ENCODE data around the gene HTR5A.

The HTR5A gene

GRCh38 chr7:155054761-155055160, 15.4 kb upstream of the HTR5A start:
- no peak overlapping the region for H3K4me3 ChIP-seq (ENCODE audit: low read depth, low read length)
- no peaks in the 10 kb centered on the region for H3K36me3 ChIP-seq (ENCODE audit: control insufficient read depth, insufficient read depth, low read length)
- no peaks in the 10 kb centered on the region for H3K4me1 ChIP-seq (ENCODE audit: control insufficient read depth, insufficient read depth, low read length)
- no peak overlapping the region for H3K27ac ChIP-seq (ENCODE audit: low read depth, low read length)
- H3K9me3 ChIP-seq (ENCODE audit: control insufficient read depth, insufficient read depth, low read length): no peaks in the 10 kb centered on the region
- H3K27me3 ChIP-seq (ENCODE audit: control insufficient read depth, insufficient read depth, low read length): no peaks in the 10 kb centered on the region
- no peak overlapping the region for H3K9ac ChIP-seq (ENCODE audit: low read depth, low read length)

GRCh38 chr7:155057076-155057475, 13.0 kb upstream of the HTR5A start:
- Histone ChIP-seq H3K4me3 (ENCODE audit: low read depth, low read length) (no peak overlapping the region), H3K4me1 (ENCODE audit: control insufficient read depth, insufficient read depth, low read length) (no peaks in the 10 kb centered on the region), H3K27ac (ENCODE audit: low read depth, low read length) (no peak overlapping the region), H3K9me3 (ENCODE audit: control insufficient read depth, insufficient read depth, low read length) (no peaks in the 10 kb centered on the region), H3K27me3 (ENCODE audit: control insufficient read depth, insufficient read depth, low read length) (no peaks in the 10 kb centered on the region), H3K36me3 (ENCODE audit: control insufficient read depth, insufficient read depth, low read length) (no peaks in the 10 kb centered on the region), H3K9ac (ENCODE audit: low read depth, low read length) (no peak overlapping the region)

GRCh38 chr7:155058896-155059295, 11.2 kb upstream of the HTR5A start:
- H3K4me3 ChIP-seq (ENCODE audit: low read depth, low read length): no peak overlapping the region

GRCh38 chr7:155059703-155060102, 10.4 kb upstream of the HTR5A start:
- no peaks in the 10 kb centered on the region for H3K4me1 ChIP-seq (ENCODE audit: control insufficient read depth, insufficient read depth, low read length)
- H3K9ac ChIP-seq (ENCODE audit: low read depth, low read length): no peak overlapping the region
- no peaks in the 10 kb centered on the region for H3K9me3 ChIP-seq (ENCODE audit: control insufficient read depth, insufficient read depth, low read length)
- no peak overlapping the region for H3K4me3 ChIP-seq (ENCODE audit: low read depth, low read length)
- no peaks in the 10 kb centered on the region for H3K36me3 ChIP-seq (ENCODE audit: control insufficient read depth, insufficient read depth, low read length)
- no peaks in the 10 kb centered on the region for H3K27me3 ChIP-seq (ENCODE audit: control insufficient read depth, insufficient read depth, low read length)
- H3K27ac ChIP-seq (ENCODE audit: low read depth, low read length): no peak overlapping the region

More at GRCh38 chr7:155058896-155059295, 11.2 kb upstream of the HTR5A start:
- no peak overlapping the region for H3K9ac ChIP-seq (ENCODE audit: low read depth, low read length)
- no peaks in the 10 kb centered on the region for H3K27me3 ChIP-seq (ENCODE audit: control insufficient read depth, insufficient read depth, low read length)
- no peaks in the 10 kb centered on the region for H3K36me3 ChIP-seq (ENCODE audit: control insufficient read depth, insufficient read depth, low read length)
- no peaks in the 10 kb centered on the region for H3K4me1 ChIP-seq (ENCODE audit: control insufficient read depth, insufficient read depth, low read length)
- no peaks in the 10 kb centered on the region for H3K9me3 ChIP-seq (ENCODE audit: control insufficient read depth, insufficient read depth, low read length)
- H3K27ac ChIP-seq (ENCODE audit: low read depth, low read length): no peak overlapping the region

- no peak overlapping the region for H3K9ac ChIP-seq (ENCODE audit: low read depth, low read length)
- no peaks in the 10 kb centered on the region for H3K36me3 ChIP-seq (ENCODE audit: control insufficient read depth, insufficient read depth, low read length)
- H3K4me3 ChIP-seq (ENCODE audit: low read depth, low read length): no peak overlapping the region
- no peaks in the 10 kb centered on the region for H3K4me1 ChIP-seq (ENCODE audit: control insufficient read depth, insufficient read depth, low read length)
- no peaks in the 10 kb centered on the region for H3K9me3 ChIP-seq (ENCODE audit: control insufficient read depth, insufficient read depth, low read length)
- no peaks in the 10 kb centered on the region for H3K27me3 ChIP-seq (ENCODE audit: control insufficient read depth, insufficient read depth, low read length)
- H3K27ac ChIP-seq (ENCODE audit: low read depth, low read length): no peak overlapping the region
These were observed 7.7 kb upstream of the HTR5A start for GRCh38 chr7:155062411-155062810.

- Histone ChIP-seq H3K9me3 (ENCODE audit: control insufficient read depth, insufficient read depth, low read length) (no peaks in the 10 kb centered on the region), H3K27me3 (ENCODE audit: control insufficient read depth, insufficient read depth, low read length) (no peaks in the 10 kb centered on the region), H3K27ac (ENCODE audit: low read depth, low read length) (no peak overlapping the region), H3K4me1 (ENCODE audit: control insufficient read depth, insufficient read depth, low read length) (no peaks in the 10 kb centered on the region), H3K4me3 (ENCODE audit: low read depth, low read length) (no peak overlapping the region), H3K9ac (ENCODE audit: low read depth, low read length) (no peak overlapping the region), H3K36me3 (ENCODE audit: control insufficient read depth, insufficient read depth, low read length) (no peaks in the 10 kb centered on the region)
These were observed 5.9 kb upstream of the HTR5A start for GRCh38 chr7:155064186-155064585.

- no peak overlapping the region for H3K4me3 ChIP-seq (ENCODE audit: low read depth, low read length)
- H3K27ac ChIP-seq (ENCODE audit: low read depth, low read length): no peak overlapping the region
- peaks cover 14% of the 10 kb centered on the region for H3K27me3 ChIP-seq (ENCODE audit: control insufficient read depth, insufficient read depth, low read length)
- H3K36me3 ChIP-seq (ENCODE audit: control insufficient read depth, insufficient read depth, low read length): no peaks in the 10 kb centered on the region
- H3K9ac ChIP-seq (ENCODE audit: low read depth, low read length): no peak overlapping the region
- H3K9me3 ChIP-seq (ENCODE audit: control insufficient read depth, insufficient read depth, low read length): no peaks in the 10 kb centered on the region
- no peaks in the 10 kb centered on the region; the same call in 1 of the 2 replicates for H3K4me1 ChIP-seq (ENCODE audit: control insufficient read depth, insufficient read depth, low read length)
These were observed 3.6 kb upstream of the HTR5A start for GRCh38 chr7:155066417-155066950.

- H3K9me3 ChIP-seq (ENCODE audit: control insufficient read depth, insufficient read depth, low read length): no peaks in the 10 kb centered on the region
- H3K9ac ChIP-seq (ENCODE audit: low read depth, low read length): no peak overlapping the region
- peaks cover 27% of the 10 kb centered on the region for H3K27me3 ChIP-seq (ENCODE audit: control insufficient read depth, insufficient read depth, low read length)
- H3K27ac ChIP-seq (ENCODE audit: low read depth, low read length): no peak overlapping the region
- peak overlapping the region; percentile 58 for H3K4me3 ChIP-seq (ENCODE audit: low read depth, low read length)
- H3K4me1 ChIP-seq (ENCODE audit: control insufficient read depth, insufficient read depth, low read length): no peaks in the 10 kb centered on the region; the same call in 1 of the 2 replicates
- no peaks in the 10 kb centered on the region for H3K36me3 ChIP-seq (ENCODE audit: control insufficient read depth, insufficient read depth, low read length)
These were observed 1.1 kb downstream of the HTR5A start for GRCh38 chr7:155071121-155071651.

GRCh38 chr7:155071916-155072571, 1.9 kb downstream of the HTR5A start:
- Histone ChIP-seq H3K36me3 (ENCODE audit: control insufficient read depth, insufficient read depth, low read length) (no peaks in the 10 kb centered on the region), H3K27me3 (ENCODE audit: control insufficient read depth, insufficient read depth, low read length) (peaks cover 27% of the 10 kb centered on the region), H3K4me1 (ENCODE audit: control insufficient read depth, insufficient read depth, low read length) (no peaks in the 10 kb centered on the region; the same call in 1 of the 2 replicates), H3K27ac (ENCODE audit: low read depth, low read length) (no peak overlapping the region), H3K9ac (ENCODE audit: low read depth, low read length) (no peak overlapping the region), H3K4me3 (ENCODE audit: low read depth, low read length) (no peak overlapping the region), H3K9me3 (ENCODE audit: control insufficient read depth, insufficient read depth, low read length) (no peaks in the 10 kb centered on the region)

- Histone ChIP-seq H3K4me3 (ENCODE audit: low read depth, low read length) (no peak overlapping the region), H3K27ac (ENCODE audit: low read depth, low read length) (no peak overlapping the region), H3K4me1 (ENCODE audit: control insufficient read depth, insufficient read depth, low read length) (no peaks in the 10 kb centered on the region; the same call in 1 of the 2 replicates), H3K36me3 (ENCODE audit: control insufficient read depth, insufficient read depth, low read length) (no peaks in the 10 kb centered on the region), H3K9me3 (ENCODE audit: control insufficient read depth, insufficient read depth, low read length) (no peaks in the 10 kb centered on the region), H3K9ac (ENCODE audit: low read depth, low read length) (no peak overlapping the region), H3K27me3 (ENCODE audit: control insufficient read depth, insufficient read depth, low read length) (peaks cover 27% of the 10 kb centered on the region)
These were observed 3.8 kb downstream of the HTR5A start for GRCh38 chr7:155073922-155074321.

- Histone ChIP-seq H3K27me3 (ENCODE audit: control insufficient read depth, insufficient read depth, low read length) (no peaks in the 10 kb centered on the region), H3K9me3 (ENCODE audit: control insufficient read depth, insufficient read depth, low read length) (no peaks in the 10 kb centered on the region), H3K36me3 (ENCODE audit: control insufficient read depth, insufficient read depth, low read length) (no peaks in the 10 kb centered on the region), H3K4me1 (ENCODE audit: control insufficient read depth, insufficient read depth, low read length) (peaks cover 14% of the 10 kb centered on the region), H3K9ac (ENCODE audit: low read depth, low read length) (no peak overlapping the region), H3K4me3 (ENCODE audit: low read depth, low read length) (no peak overlapping the region), H3K27ac (ENCODE audit: low read depth, low read length) (no peak overlapping the region)
These were observed 13.9 kb downstream of the HTR5A start for GRCh38 chr7:155084021-155084420.
